Mammary epithelial cell (primary cell): ENCODE measurements around the gene ACHE.

ENCODE experiments used
- CTCF ChIP-seq, 2 donors: IDR thresholded peaks in 1 of 2; conservative IDR thresholded peaks in 1 of 2; 2 replicates each; pipeline ENCODE4 v1.5.1; 2011 to 2012; ENCODE audit warnings: inconsistent platforms in 2 of 2, low read length in 2 of 2, mild to moderate bottlenecking in 2 of 2, control low read depth in 1 of 2, low read depth in 1 of 2; ENCODE audit not compliant: insufficient read depth in 1 of 2; ENCODE audit errors: extremely low read depth in 1 of 2
- EZH2 ChIP-seq: IDR thresholded peaks from 2 replicates; pipeline ENCODE4 v1.6.1; 2012; ENCODE audit warnings: low read length, inconsistent platforms, borderline replicate concordance

GRCh38 chr7:100866729-100867039 is 29.0 kb downstream of the ACHE start:
- TF ChIP-seq CTCF (conservative IDR thresholded peaks at IDR 0.05 in 1 of 2, IDR thresholded peaks at IDR 0.05 in 1 of 2; ENCODE audit: extremely low read depth in 1 of 2, insufficient read depth in 1 of 2, low read depth in 1 of 2, low read length in 2 of 2) (no peak), EZH2 (no peak)
